ENCODE data around the gene FBRSL1.

- no peak for TF ChIP-seq POLR2A (IDR thresholded peaks at IDR 0.05)
- no peak for TF ChIP-seq CTCF (IDR thresholded peaks at IDR 0.05)
- TF ChIP-seq POLR2AphosphoS5 (IDR thresholded peaks at IDR 0.05), result no peak
These were observed 19.6 kb upstream of the FBRSL1 start for GRCh38 chr12:132470397-132470796.

Measured in breast epithelium (tissue), 3 donors.